GM13977 (cell line): Measurements from ENCODE around the gene CCDC138.

Source experiments
- DNase-seq: peaks from one replicate; pipeline ENCODE4 v3.0.0; 2012; ENCODE audit warnings: low spot score
- in situ Hi-C: fragments of 300-500 bp; cut with MboI; formaldehyde crosslinking; loops from one replicate; pipeline ENCODE4 v1.12.0; 2022; ENCODE audit warnings: low sequenced_read_pairs, low pct_unique_long_range_greater_than_20kb, mixed read lengths, inconsistent platforms; ENCODE audit not compliant: unreplicated experiment
- TF ChIP-seq, protein P1 (sequence below): IDR thresholded peaks from 2 replicates; pipeline ENCODE4 v1.5.1; 2012; ENCODE audit warnings: mild to moderate bottlenecking, control low read depth; ENCODE audit not compliant: insufficient read depth; ENCODE audit errors: extremely low read depth, missing control alignments

CCDC138 gene

DNA sequence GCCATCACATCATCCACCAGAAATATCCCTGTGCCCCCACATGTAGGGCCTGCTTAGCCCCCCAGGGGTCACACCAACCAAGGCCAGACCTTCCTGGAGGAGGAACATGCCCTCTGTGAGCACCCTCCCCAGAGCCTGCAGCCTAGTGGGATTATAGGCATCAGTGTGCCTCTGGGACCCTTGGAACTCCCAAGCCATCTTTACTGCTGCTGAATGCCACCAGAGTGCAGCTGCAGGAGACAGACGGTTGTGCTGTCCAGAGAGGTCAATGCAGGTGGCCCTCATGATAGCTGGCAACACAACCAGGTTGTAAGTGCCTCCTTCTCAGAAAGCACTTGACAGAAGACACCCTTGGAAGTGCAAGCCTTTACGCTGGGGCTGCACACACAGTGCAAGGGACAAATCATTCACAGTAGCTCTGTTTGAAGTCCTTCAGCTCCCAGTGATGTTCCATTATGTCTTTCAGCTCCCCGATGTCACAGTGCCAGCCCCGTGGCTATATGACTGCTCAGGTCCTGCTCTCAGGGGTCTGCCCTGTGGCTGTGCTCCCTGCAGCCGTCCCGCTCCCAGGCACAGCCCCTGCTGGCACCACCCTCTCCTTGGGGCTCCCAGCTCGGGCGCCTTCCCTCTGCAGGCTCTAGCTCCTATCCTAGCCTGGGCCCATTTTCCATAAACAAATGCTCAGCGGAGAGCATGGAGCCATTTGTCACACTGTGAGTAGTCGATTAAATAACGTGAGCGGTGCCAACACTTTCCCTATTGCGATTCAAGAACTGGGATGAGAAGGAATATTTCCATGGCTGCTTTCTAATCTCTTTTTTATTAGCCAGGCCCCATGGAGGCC, 137.4 kb downstream of the CCDC138 start:
- no peak for DNase-seq
- TF ChIP-seq, protein P1, sequence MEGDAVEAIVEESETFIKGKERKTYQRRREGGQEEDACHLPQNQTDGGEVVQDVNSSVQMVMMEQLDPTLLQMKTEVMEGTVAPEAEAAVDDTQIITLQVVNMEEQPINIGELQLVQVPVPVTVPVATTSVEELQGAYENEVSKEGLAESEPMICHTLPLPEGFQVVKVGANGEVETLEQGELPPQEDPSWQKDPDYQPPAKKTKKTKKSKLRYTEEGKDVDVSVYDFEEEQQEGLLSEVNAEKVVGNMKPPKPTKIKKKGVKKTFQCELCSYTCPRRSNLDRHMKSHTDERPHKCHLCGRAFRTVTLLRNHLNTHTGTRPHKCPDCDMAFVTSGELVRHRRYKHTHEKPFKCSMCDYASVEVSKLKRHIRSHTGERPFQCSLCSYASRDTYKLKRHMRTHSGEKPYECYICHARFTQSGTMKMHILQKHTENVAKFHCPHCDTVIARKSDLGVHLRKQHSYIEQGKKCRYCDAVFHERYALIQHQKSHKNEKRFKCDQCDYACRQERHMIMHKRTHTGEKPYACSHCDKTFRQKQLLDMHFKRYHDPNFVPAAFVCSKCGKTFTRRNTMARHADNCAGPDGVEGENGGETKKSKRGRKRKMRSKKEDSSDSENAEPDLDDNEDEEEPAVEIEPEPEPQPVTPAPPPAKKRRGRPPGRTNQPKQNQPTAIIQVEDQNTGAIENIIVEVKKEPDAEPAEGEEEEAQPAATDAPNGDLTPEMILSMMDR: no peak
- in situ Hi-C loops: no loop called here

DNA sequence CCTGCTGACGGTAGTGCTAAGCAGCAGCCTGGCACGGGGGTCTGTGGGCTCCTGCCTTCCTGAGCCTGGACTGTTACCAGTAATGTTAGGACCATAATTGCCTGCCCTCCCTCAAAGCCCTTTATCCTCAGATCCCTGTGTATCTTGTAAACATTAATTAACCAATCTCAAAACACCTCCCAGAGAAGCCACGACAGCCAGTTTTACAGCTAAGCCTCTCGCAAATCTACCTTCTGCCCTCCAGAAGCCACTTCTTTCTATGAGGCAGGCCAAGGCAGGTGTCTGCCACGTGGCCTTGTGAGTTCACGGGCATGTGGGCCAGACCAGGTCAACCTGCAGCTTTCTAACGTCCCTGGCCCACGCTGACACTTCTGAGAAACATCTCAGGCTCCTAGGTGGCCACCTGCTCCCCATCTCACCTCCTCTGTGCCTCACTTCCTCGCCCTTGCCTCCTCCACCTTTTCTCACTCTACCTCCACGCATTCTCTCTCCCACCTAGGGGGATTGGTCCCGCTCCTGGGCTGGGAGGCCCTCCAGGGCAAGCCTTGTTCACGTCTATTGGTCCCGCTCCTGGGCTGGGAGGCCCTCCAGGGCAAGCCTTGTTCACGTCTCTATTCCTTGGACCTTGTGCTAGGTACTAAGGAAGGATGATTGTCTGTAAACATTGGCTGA, 138.1 kb downstream of the CCDC138 start:
- TF ChIP-seq, protein P1: no peak
- DNase-seq: no peak
- in situ Hi-C loops: no loop called here

DNA sequence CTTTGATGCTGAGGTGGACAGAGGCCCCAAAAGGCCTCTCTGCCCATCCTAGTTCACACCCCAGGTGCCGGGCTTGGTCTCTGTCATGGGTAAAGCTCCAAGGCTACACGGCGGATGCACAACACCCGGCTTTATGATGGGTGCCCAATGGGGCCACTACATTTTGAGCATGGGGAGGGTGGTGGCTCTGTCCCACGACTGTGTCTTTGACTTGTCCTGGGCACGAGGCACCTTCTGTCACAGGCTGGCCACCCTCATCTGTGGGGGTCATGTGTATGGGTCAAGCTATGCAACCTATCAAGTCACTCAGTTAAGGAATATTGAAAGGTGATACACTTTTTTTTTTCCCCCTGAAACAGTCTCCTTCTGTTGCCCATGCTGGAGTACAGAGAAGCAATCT, 138.7 kb downstream of the CCDC138 start:
- TF ChIP-seq, protein P1: no peak
- no peak for DNase-seq
- in situ Hi-C loops: no loop called here

DNA sequence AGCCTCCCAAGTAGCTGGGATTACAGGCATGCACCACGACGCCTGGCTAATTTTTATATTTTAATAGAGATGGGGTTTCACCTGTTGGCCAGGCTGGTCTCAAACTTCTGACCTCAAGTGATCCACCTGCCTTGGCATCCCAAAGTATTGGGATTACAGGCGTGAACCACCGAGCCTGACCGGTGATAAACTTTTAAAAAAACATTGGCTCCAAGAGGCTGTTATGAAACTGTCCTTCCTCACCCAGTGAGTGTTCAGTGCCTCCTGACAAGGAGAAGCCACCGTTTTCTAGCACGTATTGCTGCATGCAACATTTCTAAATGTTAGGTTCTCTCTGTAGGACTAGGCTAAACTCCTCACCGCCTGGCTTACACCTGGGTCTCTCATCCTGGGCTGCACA, 139.2 kb downstream of the CCDC138 start:
- TF ChIP-seq, protein P1: no peak
- in situ Hi-C loops: no loop called here
- no peak for DNase-seq
